NCI-H748 treated with DMSO at 0.1 percent for 48 hours (cell line): Measurements from ENCODE around the gene INPP4B.

Experiments used
- DNase-seq: peaks from one replicate; lab custom pipeline; 2025; lab: John Stamatoyannopoulos, UW

The INPP4B gene

GRCh38 chr4:142345924-142346323 is 500.2 kb downstream of the INPP4B start:
- no peak for DNase-seq

- no peak for DNase-seq
Observed at GRCh38 chr4:142341268-142341667, 504.8 kb downstream of the INPP4B start.

GRCh38 chr4:142339053-142339452 is 507.0 kb downstream of the INPP4B start:
- peak; percentile 78 for DNase-seq

- no peak for DNase-seq
Observed at GRCh38 chr4:142336251-142336934, 509.7 kb downstream of the INPP4B start.

- no peak for DNase-seq
Observed at GRCh38 chr4:142334931-142335330, 511.2 kb downstream of the INPP4B start.

- DNase-seq, result no peak
Observed at GRCh38 chr4:142331646-142332045, 514.5 kb downstream of the INPP4B start.

- peak; percentile 30 for DNase-seq
Observed at GRCh38 chr4:142331132-142331531, 515.0 kb downstream of the INPP4B start.

- DNase-seq, result no peak
Observed at GRCh38 chr4:142330311-142330710, 515.8 kb downstream of the INPP4B start.

GRCh38 chr4:142329313-142329712 is 516.8 kb downstream of the INPP4B start:
- no peak for DNase-seq

GRCh38 chr4:142326181-142326580 is 519.9 kb downstream of the INPP4B start:
- no peak for DNase-seq

- DNase-seq, result no peak
Observed at GRCh38 chr4:142324572-142324971, 521.5 kb downstream of the INPP4B start.

GRCh38 chr4:142322996-142323395 is 523.1 kb downstream of the INPP4B start:
- DNase-seq, result no peak

- no peak for DNase-seq
Observed at GRCh38 chr4:142318280-142318679, 527.8 kb downstream of the INPP4B start.

GRCh38 chr4:142316913-142317312 is 529.2 kb downstream of the INPP4B start:
- no peak for DNase-seq

GRCh38 chr4:142316025-142316424 is 530.1 kb downstream of the INPP4B start:
- no peak for DNase-seq

- no peak for DNase-seq
Observed at GRCh38 chr4:142314686-142315085, 531.4 kb downstream of the INPP4B start.

GRCh38 chr4:142314247-142314646 is 531.9 kb downstream of the INPP4B start:
- no peak for DNase-seq

GRCh38 chr4:142312391-142312790 is 533.7 kb downstream of the INPP4B start:
- no peak for DNase-seq

GRCh38 chr4:142311916-142312315 is 534.2 kb downstream of the INPP4B start:
- DNase-seq, result no peak

- DNase-seq, result no peak
Observed at GRCh38 chr4:142309772-142310171, 536.3 kb downstream of the INPP4B start.

GRCh38 chr4:142307857-142308256 is 538.2 kb downstream of the INPP4B start:
- DNase-seq, result no peak

GRCh38 chr4:142297313-142297712 is 548.8 kb downstream of the INPP4B start:
- no peak for DNase-seq

GRCh38 chr4:142293536-142293935 is 552.6 kb downstream of the INPP4B start:
- DNase-seq, result no peak

GRCh38 chr4:142292231-142292630 is 553.9 kb downstream of the INPP4B start:
- no peak for DNase-seq
